HEK293 (cell line): ENCODE measurements around the gene PPFIBP1.
A peak's percentile ranks its signal among the peaks of the same experiment; 100 is the strongest.

Experiments used
- CTCF ChIA-PET: fragments of 350-600 bp; formaldehyde crosslinking; extraction: SDS; loops from one replicate; lab custom pipeline; 2021; ENCODE audit warnings: antibody characterized with exemption; lab: Yijun Ruan, JAX
- POLR2A ChIA-PET: fragments of 300-600 bp; formaldehyde crosslinking; extraction: SDS; loops from one replicate; lab custom pipeline; 2020; ENCODE audit warnings: antibody characterized with exemption, inconsistent platforms; lab: Yijun Ruan, JAX
- H3K27ac ChIP-seq: fragments of 200-500 bp; sonication (Bioruptor generic); 2 replicates; pipeline ENCODE4 v1.5.1; 2014; ENCODE audit warnings: low read depth, low read length, control low read depth, inconsistent platforms; ENCODE audit errors: extremely low read depth
- H3K36me3 ChIP-seq, 2 experiments: fragments of 200-500 bp in 1 of 2; sonication (Bioruptor generic) in 1 of 2; 1 replicate in 1 of 2; 2 replicates in 1 of 2; pipeline ENCODE4 v1.5.1; 2014 to 2017; ENCODE audit warnings: inconsistent platforms in 2 of 2, low read length in 2 of 2; ENCODE audit not compliant: control insufficient read depth in 2 of 2, insufficient read depth in 1 of 2
- H3K4me1 ChIP-seq: fragments of 200-500 bp; sonication (Bioruptor generic); 2 replicates; pipeline ENCODE4 v1.5.1; 2014; ENCODE audit warnings: mild to moderate bottlenecking, low read length, inconsistent platforms; ENCODE audit not compliant: control insufficient read depth, insufficient read depth
- H3K4me3 ChIP-seq: 2 replicates; pipeline ENCODE4 v1.5.1; 2011; ENCODE audit warnings: low read depth, mild to moderate bottlenecking, control low read depth, low read length, moderate library complexity
- H3K9me3 ChIP-seq: fragments of 200-500 bp; sonication (Bioruptor generic); 2 replicates; pipeline ENCODE4 v1.5.1; 2014; ENCODE audit warnings: low read depth, low read length, inconsistent platforms; ENCODE audit not compliant: control insufficient read depth, insufficient read depth
- KLF7 ChIP-seq: fragments of 450-650 bp; formaldehyde crosslinking; IDR thresholded peaks from 2 replicates; pipeline ENCODE4 v1.5.1; 2016; ENCODE audit warnings: missing biosample characterization, missing genetic modification characterization, borderline replicate concordance
- ZIC2 ChIP-seq: fragments of 450-650 bp; formaldehyde crosslinking; IDR thresholded peaks from 2 replicates; pipeline ENCODE4 v1.5.1; 2016; ENCODE audit warnings: missing biosample characterization, missing genetic modification characterization
- ZNF148 ChIP-seq: fragments of 450-650 bp; formaldehyde crosslinking; IDR thresholded peaks from 2 replicates; pipeline ENCODE4 v1.5.0; 2017; ENCODE audit warnings: missing biosample characterization, missing genetic modification characterization, borderline replicate concordance
- ZNF157 ChIP-seq: fragments of 450-650 bp; formaldehyde crosslinking; IDR thresholded peaks from 2 replicates; pipeline ENCODE4 v1.5.1; 2016; ENCODE audit warnings: missing biosample characterization, missing genetic modification characterization
- ZNF184 ChIP-seq: fragments of 450-650 bp; IDR thresholded peaks from 2 replicates; pipeline ENCODE4 v1.5.1; 2018; ENCODE audit warnings: missing biosample characterization, mild to moderate bottlenecking, missing genetic modification characterization
- ZNF24 ChIP-seq: fragments of 450-650 bp; formaldehyde crosslinking; IDR thresholded peaks from 2 replicates; pipeline ENCODE4 v1.5.1; 2016; ENCODE audit warnings: missing biosample characterization, missing genetic modification characterization
- ZNF292 ChIP-seq: fragments of 450-650 bp; formaldehyde crosslinking; IDR thresholded peaks from 2 replicates; pipeline ENCODE4 v1.5.1; 2016; ENCODE audit warnings: low read depth, missing biosample characterization, missing genetic modification characterization, borderline replicate concordance
- ZNF394 ChIP-seq: fragments of 450-650 bp; formaldehyde crosslinking; IDR thresholded peaks from 2 replicates; pipeline ENCODE4 v1.5.1; 2016; ENCODE audit warnings: missing biosample characterization, missing genetic modification characterization, mild to moderate bottlenecking, moderate library complexity, borderline replicate concordance
- ZNF449 ChIP-seq: fragments of 450-650 bp; formaldehyde crosslinking; IDR thresholded peaks from 2 replicates; pipeline ENCODE4 v1.5.1; 2017; ENCODE audit warnings: missing biosample characterization, mild to moderate bottlenecking, missing genetic modification characterization, moderate library complexity
- ZNF610 ChIP-seq: fragments of 450-650 bp; formaldehyde crosslinking; IDR thresholded peaks from 2 replicates; pipeline ENCODE4 v1.5.1; 2016; ENCODE audit warnings: missing biosample characterization, missing genetic modification characterization, borderline replicate concordance
- ZNF639 ChIP-seq: fragments of 450-650 bp; formaldehyde crosslinking; IDR thresholded peaks from 2 replicates; pipeline ENCODE4 v1.5.1; 2016; ENCODE audit warnings: missing biosample characterization, missing genetic modification characterization
- TF ChIP-seq, protein P1 (sequence below): fragments of 450-650 bp; formaldehyde crosslinking; IDR thresholded peaks from 2 replicates; pipeline ENCODE4 v1.5.1; 2017; ENCODE audit warnings: missing biosample characterization, missing genetic modification characterization
- TF ChIP-seq, protein P2 (sequence below): fragments of 450-650 bp; formaldehyde crosslinking; IDR thresholded peaks from 2 replicates; pipeline ENCODE4 v1.5.1; 2016; ENCODE audit warnings: missing biosample characterization, missing genetic modification characterization, borderline replicate concordance
- TF ChIP-seq, protein P3 (sequence below): fragments of 450-650 bp; formaldehyde crosslinking; IDR thresholded peaks from 2 replicates; pipeline ENCODE4 v1.5.1; 2016; ENCODE audit warnings: missing biosample characterization, missing genetic modification characterization

The PPFIBP1 gene

DNA sequence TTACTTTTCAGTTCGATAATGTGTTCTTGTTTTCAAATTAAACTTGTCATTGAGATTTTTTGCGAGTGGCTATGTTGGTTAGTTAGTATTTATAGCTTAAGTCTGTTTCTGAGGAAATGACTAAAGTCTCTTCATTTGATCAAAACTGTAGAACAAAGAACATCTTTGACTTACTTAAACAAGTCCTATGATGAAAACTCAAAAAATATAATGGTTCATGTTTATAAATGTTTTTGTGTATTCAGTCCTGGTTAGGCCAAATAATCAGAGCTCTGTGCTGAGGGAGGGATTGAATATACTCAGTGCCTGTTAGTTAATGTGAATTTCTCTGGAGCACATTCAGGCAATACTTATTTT is 51.7 kb downstream of the PPFIBP1 start:
- no peak overlapping the region for H3K4me3 ChIP-seq
- TF ChIP-seq, protein P1, sequence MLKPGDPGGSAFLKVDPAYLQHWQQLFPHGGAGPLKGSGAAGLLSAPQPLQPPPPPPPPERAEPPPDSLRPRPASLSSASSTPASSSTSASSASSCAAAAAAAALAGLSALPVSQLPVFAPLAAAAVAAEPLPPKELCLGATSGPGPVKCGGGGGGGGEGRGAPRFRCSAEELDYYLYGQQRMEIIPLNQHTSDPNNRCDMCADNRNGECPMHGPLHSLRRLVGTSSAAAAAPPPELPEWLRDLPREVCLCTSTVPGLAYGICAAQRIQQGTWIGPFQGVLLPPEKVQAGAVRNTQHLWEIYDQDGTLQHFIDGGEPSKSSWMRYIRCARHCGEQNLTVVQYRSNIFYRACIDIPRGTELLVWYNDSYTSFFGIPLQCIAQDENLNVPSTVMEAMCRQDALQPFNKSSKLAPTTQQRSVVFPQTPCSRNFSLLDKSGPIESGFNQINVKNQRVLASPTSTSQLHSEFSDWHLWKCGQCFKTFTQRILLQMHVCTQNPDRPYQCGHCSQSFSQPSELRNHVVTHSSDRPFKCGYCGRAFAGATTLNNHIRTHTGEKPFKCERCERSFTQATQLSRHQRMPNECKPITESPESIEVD (tag by site-specific recombination), result 0 out of 2 replicates have a peak, but pooled peaks have one; percentile 8
- TF ChIP-seq, protein P2, sequence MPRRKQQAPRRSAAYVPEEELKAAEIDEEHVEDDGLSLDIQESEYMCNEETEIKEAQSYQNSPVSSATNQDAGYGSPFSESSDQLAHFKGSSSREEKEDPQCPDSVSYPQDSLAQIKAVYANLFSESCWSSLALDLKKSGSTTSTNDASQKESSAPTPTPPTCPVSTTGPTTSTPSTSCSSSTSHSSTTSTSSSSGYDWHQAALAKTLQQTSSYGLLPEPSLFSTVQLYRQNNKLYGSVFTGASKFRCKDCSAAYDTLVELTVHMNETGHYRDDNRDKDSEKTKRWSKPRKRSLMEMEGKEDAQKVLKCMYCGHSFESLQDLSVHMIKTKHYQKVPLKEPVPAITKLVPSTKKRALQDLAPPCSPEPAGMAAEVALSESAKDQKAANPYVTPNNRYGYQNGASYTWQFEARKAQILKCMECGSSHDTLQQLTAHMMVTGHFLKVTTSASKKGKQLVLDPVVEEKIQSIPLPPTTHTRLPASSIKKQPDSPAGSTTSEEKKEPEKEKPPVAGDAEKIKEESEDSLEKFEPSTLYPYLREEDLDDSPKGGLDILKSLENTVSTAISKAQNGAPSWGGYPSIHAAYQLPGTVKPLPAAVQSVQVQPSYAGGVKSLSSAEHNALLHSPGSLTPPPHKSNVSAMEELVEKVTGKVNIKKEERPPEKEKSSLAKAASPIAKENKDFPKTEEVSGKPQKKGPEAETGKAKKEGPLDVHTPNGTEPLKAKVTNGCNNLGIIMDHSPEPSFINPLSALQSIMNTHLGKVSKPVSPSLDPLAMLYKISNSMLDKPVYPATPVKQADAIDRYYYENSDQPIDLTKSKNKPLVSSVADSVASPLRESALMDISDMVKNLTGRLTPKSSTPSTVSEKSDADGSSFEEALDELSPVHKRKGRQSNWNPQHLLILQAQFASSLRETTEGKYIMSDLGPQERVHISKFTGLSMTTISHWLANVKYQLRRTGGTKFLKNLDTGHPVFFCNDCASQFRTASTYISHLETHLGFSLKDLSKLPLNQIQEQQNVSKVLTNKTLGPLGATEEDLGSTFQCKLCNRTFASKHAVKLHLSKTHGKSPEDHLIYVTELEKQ (tag by site-specific recombination), result no peak
- TF ChIP-seq, all 188 proteins: peak for 1
- peaks cover 0 to 6% of the 10 kb centered on the region in 2 experiments; a peak in 1 of 3 replicates for H3K36me3 ChIP-seq
- peaks cover 12% of the 10 kb centered on the region for H3K4me1 ChIP-seq
- ChIA-PET POLR2A (no interaction called here), CTCF (interaction anchor here (0.8 kb wide), 1 partner anchor 1489 kb away, joined by 3 read pairs; no protein-coding TSS in a partner anchor)
- H3K9me3 ChIP-seq, result no peaks in the 10 kb centered on the region
- no peak overlapping the region for H3K27ac ChIP-seq

GRCh38 chr12:27576667-27577347 is 52.8 kb downstream of the PPFIBP1 start:
- ChIA-PET POLR2A (no interaction called here), CTCF (no interaction called here)
- Histone ChIP-seq H3K9me3 (no peaks in the 10 kb centered on the region), H3K36me3 (peaks cover 0 to 6% of the 10 kb centered on the region in 2 experiments; a peak in 1 of 3 replicates), H3K4me1 (peaks cover 12% of the 10 kb centered on the region), H3K4me3 (no peak overlapping the region), H3K27ac (no peak overlapping the region)
- TF ChIP-seq ZNF639 (tag by site-specific recombination) (no peak), ZNF292 (tag by site-specific recombination) (no peak), ZIC2 (tag by site-specific recombination) (no peak), ZNF610 (tag by site-specific recombination) (no peak), ZNF184 (tag by site-specific recombination) (no peak), ZNF148 (tag by site-specific recombination) (no peak), ZNF394 (no peak), KLF7 (no peak), ZNF24 (tag by site-specific recombination) (no peak), ZNF157 (tag by site-specific recombination) (no peak), ZNF449 (tag by site-specific recombination) (no peak)
- TF ChIP-seq, protein P3, sequence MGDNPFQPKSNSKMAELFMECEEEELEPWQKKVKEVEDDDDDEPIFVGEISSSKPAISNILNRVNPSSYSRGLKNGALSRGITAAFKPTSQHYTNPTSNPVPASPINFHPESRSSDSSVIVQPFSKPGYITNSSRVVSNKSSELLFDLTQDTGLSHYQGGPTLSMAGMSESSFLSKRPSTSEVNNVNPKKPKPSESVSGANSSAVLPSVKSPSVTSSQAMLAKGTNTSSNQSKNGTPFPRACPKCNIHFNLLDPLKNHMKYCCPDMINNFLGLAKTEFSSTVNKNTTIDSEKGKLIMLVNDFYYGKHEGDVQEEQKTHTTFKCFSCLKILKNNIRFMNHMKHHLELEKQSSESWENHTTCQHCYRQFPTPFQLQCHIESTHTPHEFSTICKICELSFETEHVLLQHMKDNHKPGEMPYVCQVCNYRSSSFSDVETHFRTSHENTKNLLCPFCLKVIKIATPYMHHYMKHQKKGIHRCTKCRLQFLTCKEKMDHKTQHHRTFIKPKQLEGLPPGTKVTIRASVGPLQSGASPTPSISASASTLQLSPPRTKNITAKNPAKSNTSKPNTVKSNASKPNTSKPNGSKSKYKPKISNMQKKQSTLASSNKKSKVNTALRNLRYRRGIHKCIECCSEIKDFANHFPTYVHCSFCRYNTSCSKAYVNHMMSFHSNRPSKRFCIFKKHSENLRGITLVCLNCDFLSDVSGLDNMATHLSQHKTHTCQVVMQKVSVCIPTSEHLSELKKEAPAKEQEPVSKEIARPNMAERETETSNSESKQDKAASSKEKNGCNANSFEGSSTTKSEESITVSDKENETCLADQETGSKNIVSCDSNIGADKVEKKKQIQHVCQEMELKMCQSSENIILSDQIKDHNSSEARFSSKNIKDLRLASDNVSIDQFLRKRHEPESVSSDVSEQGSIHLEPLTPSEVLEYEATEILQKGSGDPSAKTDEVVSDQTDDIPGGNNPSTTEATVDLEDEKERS (tag by site-specific recombination), result no peak
